ENCODE measurements around the gene CCL26.
"Not testable (repeated sequence)": the region's sequence is repeated elsewhere in the genome, so short reads cannot be mapped to it uniquely, and the experiment has no call there.

CCL26 gene

GRCh38 chr7:75793676-75794075, 21.7 kb upstream of the CCL26 start:
- FAIRE-seq: no peak

GRCh38 chr7:75792567-75792966, 20.6 kb upstream of the CCL26 start:
- not testable (repeated sequence) for FAIRE-seq; DNase-seq (ENCODE audit: insufficient read length, low spot score)

More at GRCh38 chr7:75793676-75794075, 21.7 kb upstream of the CCL26 start:
- DNase-seq (ENCODE audit: insufficient read length, low spot score): no peak

- DNase-seq (ENCODE audit: insufficient read length, low spot score): no peak
- no peak for FAIRE-seq
Observed at GRCh38 chr7:75789361-75789924, 17.4 kb upstream of the CCL26 start.

- not testable (repeated sequence) for DNase-seq (ENCODE audit: insufficient read length, low spot score); FAIRE-seq
Observed at GRCh38 chr7:75788154-75788847, 16.3 kb upstream of the CCL26 start.

- FAIRE-seq; DNase-seq (ENCODE audit: insufficient read length, low spot score): not testable (repeated sequence)
Observed at GRCh38 chr7:75783058-75783457, 11.0 kb upstream of the CCL26 start.

- FAIRE-seq: not testable (repeated sequence)
Observed at GRCh38 chr7:75780647-75781273, 8.7 kb upstream of the CCL26 start.

GRCh38 chr7:75779516-75779915, 7.5 kb upstream of the CCL26 start:
- FAIRE-seq; DNase-seq (ENCODE audit: insufficient read length, low spot score): not testable (repeated sequence)

More at GRCh38 chr7:75780647-75781273, 8.7 kb upstream of the CCL26 start:
- DNase-seq (ENCODE audit: insufficient read length, low spot score): not testable (repeated sequence)

- FAIRE-seq; DNase-seq (ENCODE audit: insufficient read length, low spot score): not testable (repeated sequence)
Observed at GRCh38 chr7:75779035-75779434, 7.0 kb upstream of the CCL26 start.

GRCh38 chr7:75776295-75776971, 4.4 kb upstream of the CCL26 start:
- DNase-seq (ENCODE audit: insufficient read length, low spot score): no peak
- no peak for FAIRE-seq

GRCh38 chr7:75773958-75774357, 1.9 kb upstream of the CCL26 start:
- not testable (repeated sequence) for DNase-seq (ENCODE audit: insufficient read length, low spot score); FAIRE-seq

GRCh38 chr7:75771224-75771623, 787 bp downstream of the CCL26 start:
- no peak for DNase-seq (ENCODE audit: insufficient read length, low spot score)
- FAIRE-seq: no peak

GRCh38 chr7:75762350-75762917, 9.6 kb downstream of the CCL26 start:
- FAIRE-seq: peak; percentile 64

GRCh38 chr7:75761801-75762200, 10.2 kb downstream of the CCL26 start:
- DNase-seq (ENCODE audit: insufficient read length, low spot score); FAIRE-seq: not testable (repeated sequence)

More at GRCh38 chr7:75762350-75762917, 9.6 kb downstream of the CCL26 start:
- DNase-seq (ENCODE audit: insufficient read length, low spot score): peak; percentile 52

- no peak for DNase-seq (ENCODE audit: insufficient read length, low spot score)
Observed at GRCh38 chr7:75758491-75758890, 13.5 kb downstream of the CCL26 start.

GRCh38 chr7:75757860-75758259, 14.2 kb downstream of the CCL26 start:
- DNase-seq (ENCODE audit: insufficient read length, low spot score): no peak
- no peak for FAIRE-seq

More at GRCh38 chr7:75758491-75758890, 13.5 kb downstream of the CCL26 start:
- FAIRE-seq: no peak

GRCh38 chr7:75756991-75757676, 14.9 kb downstream of the CCL26 start:
- DNase-seq (ENCODE audit: insufficient read length, low spot score) (no peak), FAIRE-seq (no peak)

GRCh38 chr7:75756206-75756990, 15.6 kb downstream of the CCL26 start:
- no peak for DNase-seq (ENCODE audit: insufficient read length, low spot score)
- no peak for FAIRE-seq

- DNase-seq (ENCODE audit: insufficient read length, low spot score): no peak
Observed at GRCh38 chr7:75743455-75743859, 28.6 kb downstream of the CCL26 start.

GRCh38 chr7:75740846-75741497, 31.0 kb downstream of the CCL26 start:
- no peak for DNase-seq (ENCODE audit: insufficient read length, low spot score)
- peak; percentile 72 for FAIRE-seq

More at GRCh38 chr7:75743455-75743859, 28.6 kb downstream of the CCL26 start:
- FAIRE-seq: no peak
